Measurements from ENCODE around the gene PDCL2.
A peak's percentile ranks its signal among the peaks of the same experiment; 100 is the strongest.
"Not testable (repeated sequence)": the region's sequence is repeated elsewhere in the genome, so short reads cannot be mapped to it uniquely, and the experiment has no call there.

The PDCL2 gene

GRCh38 chr4:55568905-55569504, 23.0 kb downstream of the PDCL2 start:
- no peak overlapping the region for H3K4me3 ChIP-seq (ENCODE audit: low read length)
- no peak for TF ChIP-seq CTCF (IDR thresholded peaks at IDR 0.05; ENCODE audit: insufficient read depth, low read depth, low read length, missing control alignments)
- no peak for DNase-seq (ENCODE audit: low read depth)

- DNase-seq (ENCODE audit: low read depth) = peak; percentile 42
- TF ChIP-seq CTCF (IDR thresholded peaks at IDR 0.05; ENCODE audit: insufficient read depth, low read depth, low read length, missing control alignments) = no peak
Observed at GRCh38 chr4:55561889-55562288, 30.2 kb downstream of the PDCL2 start.

GRCh38 chr4:55560096-55560495, 31.9 kb downstream of the PDCL2 start:
- H3K4me3 ChIP-seq (ENCODE audit: low read length) = no peak overlapping the region
- TF ChIP-seq CTCF (IDR thresholded peaks at IDR 0.05; ENCODE audit: insufficient read depth, low read depth, low read length, missing control alignments) = no peak

More at GRCh38 chr4:55561889-55562288, 30.2 kb downstream of the PDCL2 start:
- H3K4me3 ChIP-seq (ENCODE audit: low read length) = no peak overlapping the region

GRCh38 chr4:55554453-55555030, 37.5 kb downstream of the PDCL2 start:
- peak; percentile 44 for DNase-seq (ENCODE audit: low read depth)
- no peak overlapping the region for H3K4me3 ChIP-seq (ENCODE audit: low read length)
- peak; percentile 48 for TF ChIP-seq CTCF (IDR thresholded peaks at IDR 0.05; ENCODE audit: insufficient read depth, low read depth, low read length, missing control alignments)

More at GRCh38 chr4:55560096-55560495, 31.9 kb downstream of the PDCL2 start:
- no peak for DNase-seq (ENCODE audit: low read depth)

DNA sequence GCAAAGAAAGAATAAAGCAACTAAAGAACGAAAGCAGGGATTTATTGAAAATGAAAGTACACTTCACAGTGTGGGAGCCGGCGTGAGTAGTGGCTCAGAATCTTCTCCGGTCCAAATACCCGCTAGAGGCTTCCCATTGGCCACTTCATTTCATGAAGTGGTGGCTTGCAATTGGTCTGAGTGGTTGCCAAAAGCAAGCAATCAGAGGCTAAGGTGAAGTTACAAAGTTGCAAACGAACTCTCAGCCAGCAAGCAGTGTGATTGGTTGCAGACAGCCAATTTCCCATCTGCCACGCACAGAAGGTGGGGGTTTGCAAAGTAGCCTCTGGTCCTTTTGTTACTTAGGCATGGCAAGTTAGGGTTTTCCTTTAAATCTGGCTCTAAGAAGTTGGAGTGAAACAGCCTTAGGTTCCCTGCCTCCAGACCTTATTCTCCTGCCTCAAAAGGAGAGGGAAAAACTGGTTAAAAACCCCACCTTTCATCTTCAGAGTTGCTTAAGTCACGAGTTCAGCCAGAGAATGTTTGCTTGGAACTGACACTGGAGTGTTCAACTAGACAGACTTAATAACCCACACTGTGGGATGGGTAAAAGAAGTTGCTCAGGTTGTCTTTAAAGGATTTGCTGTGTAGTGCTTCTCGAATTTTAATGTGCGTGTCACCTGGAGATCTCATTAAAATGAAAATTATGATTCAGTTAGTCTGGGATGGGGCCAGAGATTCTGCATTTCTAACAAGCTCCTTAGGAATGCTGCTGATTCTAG, 38.4 kb downstream of the PDCL2 start:
- no peak overlapping the region for H3K4me3 ChIP-seq (ENCODE audit: low read length)
- no peak for TF ChIP-seq CTCF (IDR thresholded peaks at IDR 0.05; ENCODE audit: insufficient read depth, low read depth, low read length, missing control alignments)
- DNase-seq (ENCODE audit: low read depth) = no peak

DNA sequence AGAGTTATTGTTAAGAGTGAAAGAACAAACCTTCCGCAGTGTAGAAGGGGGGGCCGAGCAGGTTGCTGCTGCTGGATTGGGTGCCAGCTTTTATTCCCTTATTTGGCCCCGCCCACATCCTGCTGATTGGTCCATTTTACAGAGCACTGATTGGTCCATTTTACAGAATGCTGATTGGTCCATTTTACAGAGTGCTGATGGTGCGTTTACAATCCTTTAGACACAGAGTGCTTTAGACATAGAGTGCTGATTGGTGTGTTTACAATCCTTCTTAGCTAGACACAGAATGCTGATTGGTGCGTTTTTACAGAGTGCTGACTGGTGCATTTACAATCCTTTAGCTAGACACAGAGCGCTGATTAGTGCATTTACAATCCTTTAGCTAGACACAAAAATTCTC, 40.1 kb downstream of the PDCL2 start:
- H3K4me3 ChIP-seq (ENCODE audit: low read length); DNase-seq (ENCODE audit: low read depth): not testable (repeated sequence)

GRCh38 chr4:55549888-55550287, 42.2 kb downstream of the PDCL2 start:
- peak; percentile 92 for DNase-seq (ENCODE audit: low read depth)
- no peak for TF ChIP-seq CTCF (IDR thresholded peaks at IDR 0.05; ENCODE audit: insufficient read depth, low read depth, low read length, missing control alignments)
- no peak overlapping the region for H3K4me3 ChIP-seq (ENCODE audit: low read length)
